G401 (cell line): Measurements from ENCODE around the gene TRPC4. TPM values are rescaled to one million over a fixed set of nuclear protein-coding genes. Genes with fewer than 3 reads are reported as not detected.

Source experiments
- DNase-seq: peaks from one replicate; pipeline ENCODE4 v3.0.0-alpha.2; 2015; ENCODE audit warnings: low spot score
- in situ Hi-C: cut with HindIII; loops from 2 replicates; pipeline ENCODE4 v1.10.0; 2016; ENCODE audit warnings: low sequenced_read_pairs, mixed read lengths
- total RNA-seq: library from RNA; depleted of rRNA; stranded (reverse); fragments of >200 nt; shearing (Covaris generic); gene quantifications from 2 replicates; pipeline ENCODE4 v1.2.3, GENCODE V29; 2014; rRNA removed

Gene TRPC4
- total RNA-seq = not detected in 2 replicates

GRCh38 chr13:37869756-37870488 is at the start of gene TRPC4:
TRPC4 (minus strand) TSS chr13:37869772; CDS start chr13:37783333, 86,439 bp downstream.
- DNase-seq = peak; percentile 16
- in situ Hi-C loops = no loop called here

- no peak for DNase-seq
- in situ Hi-C loops = no loop called here
Observed at GRCh38 chr13:37918751-37919150, 49.2 kb upstream of the TRPC4 start.

GRCh38 chr13:37918116-37918714 is 48.6 kb upstream of the TRPC4 start:
- DNase-seq = no peak
- in situ Hi-C loops = no loop called here

GRCh38 chr13:37914781-37915391 is 45.3 kb upstream of the TRPC4 start:
- no peak for DNase-seq
- in situ Hi-C loops = no loop called here

- DNase-seq = no peak
- in situ Hi-C loops = no loop called here
Observed at GRCh38 chr13:37910790-37911189, 41.2 kb upstream of the TRPC4 start.

- no peak for DNase-seq
- in situ Hi-C loops = no loop called here
Observed at GRCh38 chr13:37906880-37907279, 37.3 kb upstream of the TRPC4 start.

- in situ Hi-C loops = no loop called here
- no peak for DNase-seq
Observed at GRCh38 chr13:37905736-37906135, 36.2 kb upstream of the TRPC4 start.

GRCh38 chr13:37899753-37900152 is 30.2 kb upstream of the TRPC4 start:
- DNase-seq = no peak
- in situ Hi-C loops = no loop called here

GRCh38 chr13:37893321-37893720 is 23.7 kb upstream of the TRPC4 start:
- in situ Hi-C loops = no loop called here
- DNase-seq = no peak

GRCh38 chr13:37889820-37890219 is 20.2 kb upstream of the TRPC4 start:
- DNase-seq = no peak
- in situ Hi-C loops = no loop called here

GRCh38 chr13:37889102-37889501 is 19.5 kb upstream of the TRPC4 start:
- in situ Hi-C loops = no loop called here
- no peak for DNase-seq

- in situ Hi-C loops = no loop called here
- no peak for DNase-seq
Observed at GRCh38 chr13:37886879-37887278, 17.3 kb upstream of the TRPC4 start.

GRCh38 chr13:37884674-37885073 is 15.1 kb upstream of the TRPC4 start:
- in situ Hi-C loops = no loop called here
- no peak for DNase-seq

GRCh38 chr13:37884026-37884425 is 14.5 kb upstream of the TRPC4 start:
- in situ Hi-C loops = no loop called here
- DNase-seq = no peak

GRCh38 chr13:37878921-37879320 is 9.3 kb upstream of the TRPC4 start:
- no peak for DNase-seq
- in situ Hi-C loops = no loop called here

GRCh38 chr13:37878496-37878895 is 8.9 kb upstream of the TRPC4 start:
- no peak for DNase-seq
- in situ Hi-C loops = no loop called here

GRCh38 chr13:37870895-37871550 is 1.5 kb upstream of the TRPC4 start:
- no peak for DNase-seq
- in situ Hi-C loops = no loop called here

GRCh38 chr13:37870489-37870845 is 895 bp upstream of the TRPC4 start:
- in situ Hi-C loops = no loop called here
- no peak for DNase-seq

- in situ Hi-C loops = no loop called here
Observed at GRCh38 chr13:37869506-37869755, 141 bp downstream of the TRPC4 start.

GRCh38 chr13:37868691-37869505 is 674 bp downstream of the TRPC4 start:
- DNase-seq = no peak
- in situ Hi-C loops = no loop called here

More at GRCh38 chr13:37869506-37869755, 141 bp downstream of the TRPC4 start:
- no peak for DNase-seq
